ENCODE measurements around the gene ZBTB4.

- TF ChIP-seq CTCF (IDR thresholded peaks at IDR 0.05) (no peak), POLR2A (IDR thresholded peaks at IDR 0.05) (no peak)
Measured at GRCh38 chr17:7441266-7441665, 38.2 kb downstream of the ZBTB4 start.
